ENCODE measurements around the gene KCNK15.

Gene KCNK15

GRCh38 chr20:44781118-44781517 lies 35.5 kb downstream of the KCNK15 start:
- no peaks in the 10 kb centered on the region for H3K27me3 ChIP-seq (ENCODE audit: insufficient read depth, low read length)
- no peaks in the 10 kb centered on the region for H3K36me3 ChIP-seq (ENCODE audit: insufficient read depth, low read length)
- no peak overlapping the region for H3K4me3 ChIP-seq (ENCODE audit: low read length)
- H2AFZ ChIP-seq (ENCODE audit: low read depth, low read length) = no peak overlapping the region
- no peaks in the 10 kb centered on the region for H3K9me3 ChIP-seq (ENCODE audit: low read length)
- no peaks in the 10 kb centered on the region for H3K4me1 ChIP-seq (ENCODE audit: insufficient read depth, low read length)

GRCh38 chr20:44781791-44782190 lies 36.1 kb downstream of the KCNK15 start:
- H3K27me3 ChIP-seq (ENCODE audit: insufficient read depth, low read length) = no peaks in the 10 kb centered on the region
- H2AFZ ChIP-seq (ENCODE audit: low read depth, low read length) = no peak overlapping the region
- H3K36me3 ChIP-seq (ENCODE audit: insufficient read depth, low read length) = no peaks in the 10 kb centered on the region
- no peaks in the 10 kb centered on the region for H3K4me1 ChIP-seq (ENCODE audit: insufficient read depth, low read length)
- no peak overlapping the region for H3K4me3 ChIP-seq (ENCODE audit: low read length)
- H3K9me3 ChIP-seq (ENCODE audit: low read length) = no peaks in the 10 kb centered on the region

- no peaks in the 10 kb centered on the region for H3K36me3 ChIP-seq (ENCODE audit: insufficient read depth, low read length)
- no peak overlapping the region for H2AFZ ChIP-seq (ENCODE audit: low read depth, low read length)
- no peaks in the 10 kb centered on the region for H3K4me1 ChIP-seq (ENCODE audit: insufficient read depth, low read length)
- no peak overlapping the region for H3K4me3 ChIP-seq (ENCODE audit: low read length)
- no peaks in the 10 kb centered on the region for H3K27me3 ChIP-seq (ENCODE audit: insufficient read depth, low read length)
- no peaks in the 10 kb centered on the region for H3K9me3 ChIP-seq (ENCODE audit: low read length)
These were observed 39.0 kb downstream of the KCNK15 start for GRCh38 chr20:44784688-44785087.

GRCh38 chr20:44785768-44786167 lies 40.1 kb downstream of the KCNK15 start:
- no peak overlapping the region for H3K4me3 ChIP-seq (ENCODE audit: low read length)
- H3K4me1 ChIP-seq (ENCODE audit: insufficient read depth, low read length) = no peaks in the 10 kb centered on the region
- no peaks in the 10 kb centered on the region for H3K36me3 ChIP-seq (ENCODE audit: insufficient read depth, low read length)
- no peaks in the 10 kb centered on the region for H3K27me3 ChIP-seq (ENCODE audit: insufficient read depth, low read length)
- no peaks in the 10 kb centered on the region for H3K9me3 ChIP-seq (ENCODE audit: low read length)
- H2AFZ ChIP-seq (ENCODE audit: low read depth, low read length) = no peak overlapping the region

- Histone ChIP-seq H3K9me3 (ENCODE audit: low read length) (no peaks in the 10 kb centered on the region), H3K4me3 (ENCODE audit: low read length) (no peak overlapping the region), H2AFZ (ENCODE audit: low read depth, low read length) (no peak overlapping the region), H3K4me1 (ENCODE audit: insufficient read depth, low read length) (no peaks in the 10 kb centered on the region), H3K36me3 (ENCODE audit: insufficient read depth, low read length) (no peaks in the 10 kb centered on the region), H3K27me3 (ENCODE audit: insufficient read depth, low read length) (no peaks in the 10 kb centered on the region)
These were observed 41.6 kb downstream of the KCNK15 start for GRCh38 chr20:44787299-44787698.

GRCh38 chr20:44788706-44789456 lies 43.2 kb downstream of the KCNK15 start:
- Histone ChIP-seq H3K9me3 (ENCODE audit: low read length) (no peaks in the 10 kb centered on the region), H3K4me1 (ENCODE audit: insufficient read depth, low read length) (no peaks in the 10 kb centered on the region), H3K27me3 (ENCODE audit: insufficient read depth, low read length) (no peaks in the 10 kb centered on the region), H3K36me3 (ENCODE audit: insufficient read depth, low read length) (no peaks in the 10 kb centered on the region), H3K4me3 (ENCODE audit: low read length) (no peak overlapping the region), H2AFZ (ENCODE audit: low read depth, low read length) (no peak overlapping the region)

GRCh38 chr20:44790638-44791393 lies 45.2 kb downstream of the KCNK15 start:
- Histone ChIP-seq H3K36me3 (ENCODE audit: insufficient read depth, low read length) (no peaks in the 10 kb centered on the region), H2AFZ (ENCODE audit: low read depth, low read length) (no peak overlapping the region), H3K4me3 (ENCODE audit: low read length) (no peak overlapping the region), H3K27me3 (ENCODE audit: insufficient read depth, low read length) (no peaks in the 10 kb centered on the region), H3K9me3 (ENCODE audit: low read length) (no peaks in the 10 kb centered on the region), H3K4me1 (ENCODE audit: insufficient read depth, low read length) (no peaks in the 10 kb centered on the region)

GRCh38 chr20:44792796-44793195 lies 47.1 kb downstream of the KCNK15 start:
- H3K4me1 ChIP-seq (ENCODE audit: insufficient read depth, low read length) = no peaks in the 10 kb centered on the region
- H3K27me3 ChIP-seq (ENCODE audit: insufficient read depth, low read length) = peaks cover 6% of the 10 kb centered on the region
- H3K4me3 ChIP-seq (ENCODE audit: low read length) = no peak overlapping the region
- no peak overlapping the region for H2AFZ ChIP-seq (ENCODE audit: low read depth, low read length)
- H3K9me3 ChIP-seq (ENCODE audit: low read length) = no peaks in the 10 kb centered on the region
- no peaks in the 10 kb centered on the region for H3K36me3 ChIP-seq (ENCODE audit: insufficient read depth, low read length)

GRCh38 chr20:44795836-44796235 lies 50.2 kb downstream of the KCNK15 start:
- Histone ChIP-seq H3K4me1 (ENCODE audit: insufficient read depth, low read length) (no peaks in the 10 kb centered on the region), H3K4me3 (ENCODE audit: low read length) (no peak overlapping the region), H3K36me3 (ENCODE audit: insufficient read depth, low read length) (no peaks in the 10 kb centered on the region), H3K9me3 (ENCODE audit: low read length) (no peaks in the 10 kb centered on the region), H3K27me3 (ENCODE audit: insufficient read depth, low read length) (peaks cover 6% of the 10 kb centered on the region), H2AFZ (ENCODE audit: low read depth, low read length) (no peak overlapping the region)

- no peak overlapping the region for H2AFZ ChIP-seq (ENCODE audit: low read depth, low read length)
- H3K36me3 ChIP-seq (ENCODE audit: insufficient read depth, low read length) = no peaks in the 10 kb centered on the region
- no peaks in the 10 kb centered on the region for H3K9me3 ChIP-seq (ENCODE audit: low read length)
- no peaks in the 10 kb centered on the region for H3K4me1 ChIP-seq (ENCODE audit: insufficient read depth, low read length)
- H3K4me3 ChIP-seq (ENCODE audit: low read length) = no peak overlapping the region
- peaks cover 6% of the 10 kb centered on the region for H3K27me3 ChIP-seq (ENCODE audit: insufficient read depth, low read length)
These were observed 50.6 kb downstream of the KCNK15 start for GRCh38 chr20:44796311-44796710.

- no peaks in the 10 kb centered on the region for H3K36me3 ChIP-seq (ENCODE audit: insufficient read depth, low read length)
These were observed 51.2 kb downstream of the KCNK15 start for GRCh38 chr20:44796758-44797457.

GRCh38 chr20:44799691-44800090 lies 54.0 kb downstream of the KCNK15 start:
- H2AFZ ChIP-seq (ENCODE audit: low read depth, low read length) = no peak overlapping the region
- H3K36me3 ChIP-seq (ENCODE audit: insufficient read depth, low read length) = no peaks in the 10 kb centered on the region
- no peaks in the 10 kb centered on the region for H3K4me1 ChIP-seq (ENCODE audit: insufficient read depth, low read length)
- H3K9me3 ChIP-seq (ENCODE audit: low read length) = no peaks in the 10 kb centered on the region
- no peak overlapping the region for H3K4me3 ChIP-seq (ENCODE audit: low read length)
- peaks cover 9% of the 10 kb centered on the region for H3K27me3 ChIP-seq (ENCODE audit: insufficient read depth, low read length)

More at GRCh38 chr20:44796758-44797457, 51.2 kb downstream of the KCNK15 start:
- Histone ChIP-seq H3K27me3 (ENCODE audit: insufficient read depth, low read length) (peaks cover 9% of the 10 kb centered on the region), H3K4me1 (ENCODE audit: insufficient read depth, low read length) (no peaks in the 10 kb centered on the region), H3K9me3 (ENCODE audit: low read length) (no peaks in the 10 kb centered on the region), H2AFZ (ENCODE audit: low read depth, low read length) (no peak overlapping the region), H3K4me3 (ENCODE audit: low read length) (no peak overlapping the region)

- no peaks in the 10 kb centered on the region for H3K36me3 ChIP-seq (ENCODE audit: insufficient read depth, low read length)
- no peak overlapping the region for H2AFZ ChIP-seq (ENCODE audit: low read depth, low read length)
- no peaks in the 10 kb centered on the region for H3K9me3 ChIP-seq (ENCODE audit: low read length)
- H3K4me3 ChIP-seq (ENCODE audit: low read length) = no peak overlapping the region
- peaks cover 2% of the 10 kb centered on the region for H3K4me1 ChIP-seq (ENCODE audit: insufficient read depth, low read length)
- H3K27me3 ChIP-seq (ENCODE audit: insufficient read depth, low read length) = peaks cover 9% of the 10 kb centered on the region
These were observed 54.9 kb downstream of the KCNK15 start for GRCh38 chr20:44800391-44801046.
